Measurements from ENCODE around the gene FNDC3A.

- no peak for TF ChIP-seq YY1 (IDR thresholded peaks at IDR 0.05; ENCODE audit: insufficient read depth, insufficient read length)
- TF ChIP-seq SUZ12 (IDR thresholded peaks at IDR 0.05; ENCODE audit: extremely low read depth, insufficient read depth, insufficient read length): no peak
- no peak for TF ChIP-seq ZNF274 (IDR thresholded peaks at IDR 0.05; ENCODE audit: low read depth, low read length)
Measured at GRCh38 chr13:48961379-48961778, 14.3 kb upstream of the FNDC3A start.

Measured in NT2/D1 (cell line).